CD4-positive, alpha-beta T cell (primary cell): ENCODE results near the gene MIPOL1. TPM values are rescaled to one million over a fixed set of nuclear protein-coding genes. Genes with fewer than 3 reads are reported as not detected.
"Not testable (repeated sequence)": the region's sequence is repeated elsewhere in the genome, so short reads cannot be mapped to it uniquely, and the experiment has no call there.

Experiments used
- ATAC-seq: fragments of 200-7000 bp; cut with Tn5 transposase; one replicate; pipeline ENCODE4 v1.10.0; 2022; ENCODE audit warnings: mild to moderate bottlenecking; ENCODE audit not compliant: poor library complexity
- CTCF ChIA-PET: fragments of 350-600 bp; sonication (Branson Sonifier 250); formaldehyde crosslinking; loops from one replicate; lab custom pipeline; 2021; ENCODE audit warnings: antibody characterized with exemption, inconsistent platforms; lab: Charles Lee
- POLR2A ChIA-PET: fragments of 350-600 bp; sonication (Branson Sonifier 250); formaldehyde crosslinking; loops from one replicate; lab custom pipeline; 2021; ENCODE audit warnings: antibody characterized with exemption, inconsistent platforms; lab: Charles Lee
- DNase-seq, 14 experiments: peaks; one replicate each; pipeline ENCODE4 v3.0.0-alpha.2; 2013 to 2020; ENCODE audit warnings: mixed read lengths in 2 of 14
- H3K27ac ChIP-seq, 2 donors: one replicate each; pipeline versions ENCODE4 v1.5.1 to v1.7.0; 2013; ENCODE audit warnings: low read length in 2 of 2, low read depth in 1 of 2, mild to moderate bottlenecking in 1 of 2
- H3K27me3 ChIP-seq, 2 experiments: 1 replicate in 1 of 2; 2 replicates in 1 of 2; pipeline versions ENCODE4 v1.6.1 to v1.7.0; 2013; ENCODE audit warnings: low read length in 2 of 2, control low read depth in 1 of 2, mild to moderate bottlenecking in 1 of 2, moderate library complexity in 1 of 2; ENCODE audit not compliant: insufficient read depth in 2 of 2, control insufficient read depth in 1 of 2
- H3K36me3 ChIP-seq: one replicate; pipeline ENCODE4 v1.6.1; 2013; ENCODE audit warnings: low read length, control low read depth; ENCODE audit not compliant: insufficient read depth
- H3K4me1 ChIP-seq: one replicate; pipeline ENCODE4 v1.6.1; 2013; ENCODE audit warnings: low read length, control low read depth; ENCODE audit not compliant: insufficient read depth
- H3K4me3 ChIP-seq: one replicate; pipeline ENCODE4 v1.5.1; 2013; ENCODE audit warnings: mild to moderate bottlenecking, low read length, moderate library complexity
- H3K9me3 ChIP-seq, 2 experiments: 1 replicate in 1 of 2; 2 replicates in 1 of 2; pipeline versions ENCODE4 v1.6.1 to v1.7.0; 2013; ENCODE audit warnings: low read length in 2 of 2, mild to moderate bottlenecking in 2 of 2, control low read depth in 1 of 2, moderate library complexity in 1 of 2; ENCODE audit not compliant: control insufficient read depth in 1 of 2, insufficient read depth in 1 of 2
- H3K27ac Mint-ChIP-seq: one replicate; pipeline ENCODE4 v1.8.0; 2020; ENCODE audit warnings: mixed read lengths
- H3K27me3 Mint-ChIP-seq: one replicate; pipeline ENCODE4 v1.8.0; 2021; ENCODE audit warnings: mixed read lengths
- H3K36me3 Mint-ChIP-seq: one replicate; pipeline ENCODE4 v1.8.0; 2021; ENCODE audit warnings: low read depth, mixed read lengths
- H3K4me1 Mint-ChIP-seq: one replicate; pipeline ENCODE4 v1.8.0; 2021; ENCODE audit warnings: low read depth, mixed read lengths
- H3K4me3 Mint-ChIP-seq: one replicate; pipeline ENCODE4 v1.8.0; 2020; ENCODE audit warnings: mild to moderate bottlenecking, mixed read lengths
- H3K9me3 Mint-ChIP-seq: one replicate; pipeline ENCODE4 v1.8.0; 2020; ENCODE audit warnings: mixed read lengths
- CTCF ChIP-seq: fragments of 200-600 bp; IDR thresholded peaks from one replicate; pipeline ENCODE4 v1.8.0; 2022; ENCODE audit warnings: antibody characterized with exemption, mild to moderate bottlenecking
- intact Hi-C, 2 experiments: fragments of 100-400 bp; cut with DNase I in 1 of 2; cut with micrococcal nuclease in 1 of 2; formaldehyde crosslinking; loops; one replicate each; pipeline versions ENCODE4 v1.15.1 to v1.9.0; 2023 to 2025; cut with DNase I, micrococcal nuclease
- total RNA-seq, 174 experiments: library from RNA in 2 of 174; stranded (reverse) in 2 of 174; gene quantifications; one replicate each; pipeline ENCODE4 v1.2.3 and lab custom pipeline; 2021 to 2026

Gene MIPOL1
- total RNA-seq, 2 experiments from 2014 or later = 0.30 TPM; not detected in 1

- Histone ChIP-seq H3K27me3 (no peaks in the 10 kb centered on the region), H3K9me3 (peaks cover 9 to 11% of the 10 kb centered on the region in 2 experiments), H3K4me1 (no peaks in the 10 kb centered on the region), H3K36me3 (no peaks in the 10 kb centered on the region), H3K4me3 (no peak overlapping the region), H3K27ac (no peak overlapping the region)
- intact Hi-C loops = no loop called here
- Mint-ChIP-seq H3K27me3 (no peaks in the 10 kb centered on the region), H3K27ac (no peak overlapping the region), H3K4me1 (no peaks in the 10 kb centered on the region), H3K36me3 (no peaks in the 10 kb centered on the region), H3K9me3 (peaks cover 10% of the 10 kb centered on the region), H3K4me3 (no peak overlapping the region)
- CTCF ChIA-PET = no interaction called here
- TF ChIP-seq CTCF = no peak
- POLR2A ChIA-PET = no interaction called here
- no peak for DNase-seq
- ATAC-seq = no peak
Observed at GRCh38 chr14:37153483-37153882, 44.3 kb upstream of the MIPOL1 start.

- TF ChIP-seq CTCF = no peak
- no peak for ATAC-seq
- no peaks in the 10 kb centered on the region for H3K4me1 Mint-ChIP-seq
- no peaks in the 10 kb centered on the region for H3K27me3 ChIP-seq
- no peaks in the 10 kb centered on the region for H3K36me3 Mint-ChIP-seq
- H3K27ac Mint-ChIP-seq = no peak overlapping the region
- no peak overlapping the region for H3K4me3 Mint-ChIP-seq
- H3K27me3 Mint-ChIP-seq = no peaks in the 10 kb centered on the region
- H3K9me3 Mint-ChIP-seq = peaks cover 16% of the 10 kb centered on the region
- H3K4me1 ChIP-seq = no peaks in the 10 kb centered on the region
- no peaks in the 10 kb centered on the region for H3K36me3 ChIP-seq
- intact Hi-C loops = no loop called here
- peaks cover 12 to 17% of the 10 kb centered on the region in 2 experiments for H3K9me3 ChIP-seq
- H3K4me3 ChIP-seq = no peak overlapping the region
- DNase-seq = no peak
- POLR2A ChIA-PET = no interaction called here
- H3K27ac ChIP-seq = no peak overlapping the region
- CTCF ChIA-PET = no interaction called here
Observed at GRCh38 chr14:37157987-37158386, 39.8 kb upstream of the MIPOL1 start.

- H3K9me3 Mint-ChIP-seq, H3K9me3 ChIP-seq, H3K27me3 ChIP-seq, POLR2A ChIA-PET, H3K4me3 ChIP-seq, H3K27ac ChIP-seq, H3K27me3 Mint-ChIP-seq, H3K4me1 ChIP-seq, H3K36me3 Mint-ChIP-seq, ATAC-seq, H3K36me3 ChIP-seq, CTCF ChIA-PET, DNase-seq, H3K4me3 Mint-ChIP-seq, H3K4me1 Mint-ChIP-seq, intact Hi-C loops, H3K27ac Mint-ChIP-seq: not testable (repeated sequence)
Observed at GRCh38 chr14:37162307-37162706, 35.4 kb upstream of the MIPOL1 start.

GRCh38 chr14:37165794-37166193, 31.9 kb upstream of the MIPOL1 start:
- ChIA-PET POLR2A (no interaction called here), CTCF (no interaction called here)
- peaks cover 0 to 6% of the 10 kb centered on the region in 2 experiments for H3K27me3 ChIP-seq
- Mint-ChIP-seq H3K27me3 (no peaks in the 10 kb centered on the region), H3K4me3 (no peak overlapping the region), H3K36me3 (no peaks in the 10 kb centered on the region), H3K9me3 (peaks cover 7% of the 10 kb centered on the region), H3K4me1 (no peaks in the 10 kb centered on the region), H3K27ac (no peak overlapping the region)
- DNase-seq (no peak), ATAC-seq (no peak)
- no peak for TF ChIP-seq CTCF
- H3K9me3 ChIP-seq = peaks cover 0 to 6% of the 10 kb centered on the region in 2 experiments
- H3K36me3 ChIP-seq = no peaks in the 10 kb centered on the region
- intact Hi-C loops = no loop called here
- no peak overlapping the region for H3K4me3 ChIP-seq
- H3K27ac ChIP-seq = no peak overlapping the region
- no peaks in the 10 kb centered on the region for H3K4me1 ChIP-seq
